Panc1 (cell line): ENCODE results near the gene P4HA3. TPM values are rescaled to one million over a fixed set of nuclear protein-coding genes. Genes with fewer than 3 reads are reported as not detected.

Experiments used
- ATAC-seq: fragments of 200-7000 bp; cut with Tn5 transposase; 2 replicates; pipeline ENCODE4 v1.9.1; 2020; ENCODE audit warnings: mild to moderate bottlenecking, moderate library complexity
- Bru-seq: library from RNA; stranded (reverse); fragments of 400-500 nt; gene quantifications from one replicate; lab custom pipeline; 2021; lab: Mats Ljungman, UMichigan
- BruChase-seq, 2 experiments: library from RNA; stranded (reverse); fragments of 400-500 nt; gene quantifications; one replicate each; lab custom pipeline; 2021; lab: Mats Ljungman, UMichigan
- BruUV-seq: library from RNA; stranded (reverse); fragments of 400-500 nt; replicated peaks from 2 replicates; lab custom pipeline; 2021; lab: Mats Ljungman, UMichigan
- CTCF ChIA-PET: fragments of 300-600 bp; sonication (Branson Sonifier 250); formaldehyde crosslinking; loops from one replicate; lab custom pipeline; 2022; ENCODE audit warnings: antibody characterized with exemption; lab: Charles Lee
- POLR2A ChIA-PET: fragments of 300-600 bp; sonication (Branson Sonifier 250); formaldehyde crosslinking; loops from one replicate; lab custom pipeline; 2022; ENCODE audit warnings: antibody characterized with exemption; lab: Charles Lee
- DNase-seq: peaks from one replicate; pipeline ENCODE4 v3.0.0-alpha.2; 2010; ENCODE audit warnings: low read depth, low spot score
- H3K27ac ChIP-seq: 2 replicates; pipeline ENCODE4 v1.5.1; 2011; ENCODE audit warnings: mild to moderate bottlenecking, low read length, inconsistent platforms
- H3K27me3 ChIP-seq: fragments of 200-500 bp; sonication (Bioruptor generic); 2 replicates; pipeline ENCODE4 v1.6.0; 2014; ENCODE audit warnings: low read length, inconsistent platforms; ENCODE audit not compliant: control insufficient read depth, insufficient read depth
- H3K36me3 ChIP-seq: fragments of 200-500 bp; sonication (Bioruptor generic); 2 replicates; pipeline ENCODE4 v1.5.1; 2014; ENCODE audit warnings: inconsistent platforms, mild to moderate bottlenecking, low read length, moderate library complexity; ENCODE audit not compliant: control insufficient read depth, insufficient read depth
- H3K4me1 ChIP-seq: 2 replicates; pipeline ENCODE4 v1.5.1; 2011; ENCODE audit warnings: inconsistent platforms, mild to moderate bottlenecking, low read length, moderate library complexity; ENCODE audit not compliant: control insufficient read depth, insufficient read depth
- H3K4me3 ChIP-seq, 2 experiments: 2 replicates each; pipeline ENCODE4 v1.5.1; 2011 to 2012; ENCODE audit warnings: low read depth in 2 of 2, low read length in 2 of 2, mild to moderate bottlenecking in 2 of 2, inconsistent platforms in 1 of 2, moderate library complexity in 1 of 2
- H3K9me3 ChIP-seq: fragments of 200-500 bp; sonication (Bioruptor generic); 2 replicates; pipeline ENCODE4 v1.5.1; 2014; ENCODE audit warnings: low read depth, mild to moderate bottlenecking, inconsistent platforms, low read length, moderate library complexity; ENCODE audit not compliant: control insufficient read depth, insufficient read depth
- POLR2AphosphoS5 ChIP-seq: IDR thresholded peaks from 2 replicates; pipeline ENCODE4 v1.6.1; 2012; ENCODE audit warnings: mild to moderate bottlenecking, low read depth, low read length, moderate library complexity
- REST ChIP-seq, 2 experiments: IDR thresholded peaks; 2 replicates each; pipeline ENCODE4 v1.6.1; 2011 to 2012; ENCODE audit warnings: low read depth in 2 of 2, control low read depth in 1 of 2, low read length in 1 of 2, mild to moderate bottlenecking in 1 of 2, moderate library complexity in 1 of 2; ENCODE audit not compliant: insufficient read depth in 1 of 2
- SIN3A ChIP-seq: IDR thresholded peaks from 2 replicates; pipeline ENCODE4 v1.6.1; 2012; ENCODE audit warnings: low read depth, mild to moderate bottlenecking, low read length, moderate library complexity, borderline replicate concordance; ENCODE audit not compliant: insufficient read depth
- TCF7L2 ChIP-seq: IDR thresholded peaks from 2 replicates; pipeline ENCODE4 v1.6.1; 2011; ENCODE audit warnings: mild to moderate bottlenecking, low read depth, low read length, inconsistent platforms
- in situ Hi-C: cut with HindIII; loops from 2 replicates; pipeline ENCODE4 v1.10.0; 2016; ENCODE audit warnings: low sequenced_read_pairs, low pct_unique_long_range_greater_than_20kb
- intact Hi-C: fragments of 100-400 bp; cut with micrococcal nuclease; formaldehyde crosslinking; loops from one replicate; pipeline ENCODE4 v1.10.0; 2022; ENCODE audit not compliant: unreplicated experiment
- long read RNA-seq: library from polyadenylated mRNA; unstranded; transcript quantifications from one replicate; pipeline ENCODE4 v2.0.0, GENCODE V29; 2021; ENCODE audit not compliant: unreplicated experiment
- polyA plus RNA-seq: library from polyadenylated mRNA; unstranded; fragments of >200 nt; gene quantifications from one replicate; pipeline ENCODE4 v1.2.1, GENCODE V29; 2012; ENCODE audit warnings: missing spikeins; ENCODE audit not compliant: insufficient read length
- total RNA-seq: library from RNA; stranded (reverse); gene quantifications from one replicate; pipeline ENCODE4 v1.2.1, GENCODE V29; 2021; ENCODE audit not compliant: unreplicated experiment
- TF ChIP-seq, protein P1 (sequence below): fragments of 450-650 bp; IDR thresholded peaks from 2 replicates; pipeline ENCODE4 v1.5.1; 2017; ENCODE audit warnings: mild to moderate bottlenecking

P4HA3 gene
- total RNA-seq, result 1.3 TPM
- polyA plus RNA-seq, result 1.8 TPM
- Bru-seq, nascent RNA, result percentile 23 among the genes with signal in this experiment
- percentile 22 among the genes with signal in this experiment for BruChase-seq, experiment 1, labeled RNA remaining after a 2-hour chase
- percentile 23 among the genes with signal in this experiment for BruChase-seq, experiment 2, labeled RNA remaining after a 6-hour chase
- long read RNA-seq, partial matches to known transcripts, result 0 of 7 reads
- long read RNA-seq, other reads (novel, unspliced or antisense), result 4 of 7 reads

DNA sequence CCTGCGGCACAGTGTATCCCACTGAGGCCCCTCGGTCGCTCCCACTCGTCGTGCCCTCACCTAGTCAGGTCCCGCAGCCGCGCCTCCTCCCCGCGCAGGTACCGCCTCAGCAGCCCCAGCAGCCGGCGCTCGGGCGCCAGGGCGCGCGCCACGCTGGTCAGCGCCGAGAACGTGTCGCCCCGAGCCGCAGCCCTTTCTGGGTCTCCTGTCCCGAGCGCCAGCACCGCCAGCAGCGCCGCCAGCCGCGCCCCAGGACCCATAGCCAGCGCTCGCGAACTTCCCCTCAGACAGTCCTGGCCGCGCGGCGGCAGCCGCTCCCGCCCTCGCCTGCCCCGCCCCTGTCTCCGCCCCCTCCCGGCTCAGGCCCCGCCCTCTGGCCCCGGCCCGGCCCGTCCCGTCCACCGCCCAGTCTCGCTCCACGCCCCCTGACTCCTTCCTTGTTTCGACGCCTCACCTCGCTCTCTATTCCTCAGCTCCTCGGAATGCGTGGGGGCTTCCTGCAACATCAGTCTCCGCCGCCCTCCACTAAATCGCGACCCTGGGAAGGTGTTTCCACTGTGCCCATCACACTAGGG lies at the start of gene P4HA3:
Gene P4HA3 (minus strand): TSS at position 289 of the 575 bp plus-strand sequence. CDS start 29 bp downstream, at position 260.
- BruUV-seq, result no TSS peak
- peak within 1 kb of the TSS; percentile 50 to 55 for H3K4me3 ChIP-seq
- in situ Hi-C loops (no loop called here), intact Hi-C loops (no loop called here)
- TF ChIP-seq REST (IDR thresholded peaks at IDR 0.05; ENCODE audit: insufficient read depth in 1 of 2, low read depth in 2 of 2, low read length in 1 of 2) (no peak), SIN3A (0 out of 2 replicates have a peak, but pooled peaks have one; percentile 28), POLR2AphosphoS5 (no peak), TCF7L2 (no peak)
- TF ChIP-seq, protein P1, sequence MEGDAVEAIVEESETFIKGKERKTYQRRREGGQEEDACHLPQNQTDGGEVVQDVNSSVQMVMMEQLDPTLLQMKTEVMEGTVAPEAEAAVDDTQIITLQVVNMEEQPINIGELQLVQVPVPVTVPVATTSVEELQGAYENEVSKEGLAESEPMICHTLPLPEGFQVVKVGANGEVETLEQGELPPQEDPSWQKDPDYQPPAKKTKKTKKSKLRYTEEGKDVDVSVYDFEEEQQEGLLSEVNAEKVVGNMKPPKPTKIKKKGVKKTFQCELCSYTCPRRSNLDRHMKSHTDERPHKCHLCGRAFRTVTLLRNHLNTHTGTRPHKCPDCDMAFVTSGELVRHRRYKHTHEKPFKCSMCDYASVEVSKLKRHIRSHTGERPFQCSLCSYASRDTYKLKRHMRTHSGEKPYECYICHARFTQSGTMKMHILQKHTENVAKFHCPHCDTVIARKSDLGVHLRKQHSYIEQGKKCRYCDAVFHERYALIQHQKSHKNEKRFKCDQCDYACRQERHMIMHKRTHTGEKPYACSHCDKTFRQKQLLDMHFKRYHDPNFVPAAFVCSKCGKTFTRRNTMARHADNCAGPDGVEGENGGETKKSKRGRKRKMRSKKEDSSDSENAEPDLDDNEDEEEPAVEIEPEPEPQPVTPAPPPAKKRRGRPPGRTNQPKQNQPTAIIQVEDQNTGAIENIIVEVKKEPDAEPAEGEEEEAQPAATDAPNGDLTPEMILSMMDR, result peak; percentile 65
- ATAC-seq (peak; percentile 99), DNase-seq (no peak)
- CTCF ChIA-PET, result no interaction called here
- no peaks in the 10 kb centered on the region for H3K36me3 ChIP-seq
- peaks cover 12% of the 10 kb centered on the region; the same call in 1 of the 2 replicates for H3K27me3 ChIP-seq
- POLR2A ChIA-PET, result interaction anchor here (0.6 kb wide), 1 partner anchor 76 kb away, joined by 3 read pairs; no protein-coding TSS in a partner anchor
- H3K27ac ChIP-seq, result no peak within 1 kb of the TSS
- H3K4me1 ChIP-seq, result peaks cover 2% of the 10 kb centered on the region; the same call in 1 of the 2 replicates
- H3K9me3 ChIP-seq, result no peaks in the 10 kb centered on the region; the same call in 1 of the 2 replicates

DNA sequence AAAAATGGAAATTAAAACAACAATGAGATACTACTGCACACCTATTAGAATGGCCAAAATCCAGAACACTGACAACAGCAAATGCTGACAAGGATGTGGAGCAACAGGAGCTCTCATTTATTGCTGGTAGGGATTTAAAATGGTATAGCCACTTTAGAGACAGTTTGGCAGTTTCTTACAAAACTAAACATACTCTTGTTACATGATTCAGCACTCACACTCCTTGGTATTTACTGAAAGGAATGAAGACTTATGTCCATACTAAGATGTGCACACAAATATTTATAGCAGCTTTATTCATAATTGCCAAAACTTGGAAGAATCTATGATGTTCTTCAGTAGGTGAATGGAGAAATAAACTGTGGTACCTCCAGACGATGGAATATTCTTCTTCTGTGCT lies 46.0 kb upstream of the P4HA3 start:
- Histone ChIP-seq H3K36me3 (no peaks in the 10 kb centered on the region), H3K9me3 (no peaks in the 10 kb centered on the region), H3K27me3 (no peaks in the 10 kb centered on the region), H3K4me1 (no peaks in the 10 kb centered on the region), H3K27ac (no peak overlapping the region), H3K4me3 (no peak overlapping the region)
- in situ Hi-C loops (no loop called here), intact Hi-C loops (no loop called here)
- TSS peak; percentile 10 for BruUV-seq
- ChIA-PET CTCF (no interaction called here), POLR2A (no interaction called here)
- TF ChIP-seq POLR2AphosphoS5, result no peak
- TF ChIP-seq REST (IDR thresholded peaks at IDR 0.05; ENCODE audit: insufficient read depth in 1 of 2, low read depth in 2 of 2, low read length in 1 of 2), result no peak
- TF ChIP-seq TCF7L2, result no peak
- no peak for TF ChIP-seq SIN3A
- TF ChIP-seq, protein P1, result no peak
- DNase-seq (no peak), ATAC-seq (no peak)
